Stimulated activated CD8-positive, alpha-beta memory T cell treated with anti-CD3 and anti-CD28 coated beads, Interleukin-7, amount 100 ng/mL, for 24 hours (primary cell): ENCODE measurements around the gene CACNG1.

Experiments
- DNase-seq: peaks from one replicate; pipeline ENCODE4 v3.0.0-alpha.2; 2020; ENCODE audit warnings: low read depth

Gene CACNG1

GRCh38 chr17:67051155-67051538 lies 6.8 kb downstream of the CACNG1 start:
- no peak for DNase-seq

- DNase-seq, result no peak
These were observed 7.5 kb downstream of the CACNG1 start for GRCh38 chr17:67051837-67052236.

GRCh38 chr17:67052720-67053437 lies 8.5 kb downstream of the CACNG1 start:
- DNase-seq, result no peak

DNA sequence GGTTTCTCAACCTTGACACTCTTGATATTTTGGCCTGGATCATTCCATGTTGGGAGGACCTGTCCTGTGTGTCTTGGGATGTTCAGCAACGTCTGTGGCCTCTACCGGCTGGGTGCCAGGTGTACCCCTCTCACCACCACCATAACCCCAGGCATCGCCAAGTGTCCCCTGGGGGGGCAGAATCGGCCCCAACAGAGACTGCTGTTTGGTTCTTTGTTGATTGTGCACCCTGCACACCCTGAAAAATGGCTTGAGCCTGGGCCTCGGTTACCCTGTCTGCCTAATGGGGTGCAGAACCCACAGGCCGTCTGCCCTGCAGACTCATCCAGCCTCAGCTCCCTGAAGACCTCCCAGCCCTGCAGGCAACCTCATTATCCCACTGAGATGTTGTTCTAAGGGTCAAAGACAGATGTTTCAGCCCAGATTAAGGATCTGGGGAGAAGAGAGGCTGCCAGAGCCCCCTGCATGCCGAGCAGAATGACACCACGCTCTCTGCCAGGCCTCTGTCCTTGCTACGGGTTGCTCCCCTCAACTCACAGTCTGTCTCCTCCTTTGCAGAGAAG lies 9.2 kb downstream of the CACNG1 start:
- no peak for DNase-seq

DNA sequence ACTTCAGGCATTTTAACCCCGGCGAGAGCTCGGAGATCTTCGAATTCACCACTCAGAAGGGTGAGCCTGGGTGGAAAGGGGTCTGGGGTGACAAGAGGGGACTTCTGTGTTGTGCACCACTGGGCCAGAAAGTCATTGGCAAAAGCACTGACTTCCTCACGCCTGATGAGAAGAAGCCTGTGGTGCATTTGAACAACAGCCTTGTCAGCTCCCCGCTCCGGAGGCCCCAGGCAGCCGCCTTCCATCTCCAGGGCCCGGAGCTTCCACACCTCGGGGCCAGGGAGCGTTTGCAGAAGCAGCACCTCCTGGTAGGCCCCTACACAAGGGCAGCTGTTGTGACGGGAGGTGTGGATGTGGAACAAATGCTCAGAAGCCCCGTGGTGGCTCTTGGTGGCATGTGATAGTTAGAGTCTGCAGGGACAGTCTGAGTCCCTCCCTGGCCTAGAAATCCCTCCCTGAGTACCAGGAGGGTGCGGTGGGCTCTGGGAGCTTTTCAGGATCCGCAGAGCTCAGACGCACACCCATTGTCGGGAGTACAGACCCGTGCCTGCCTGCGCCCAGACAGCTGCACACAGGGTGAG lies 9.7 kb downstream of the CACNG1 start:
- no peak for DNase-seq

DNA sequence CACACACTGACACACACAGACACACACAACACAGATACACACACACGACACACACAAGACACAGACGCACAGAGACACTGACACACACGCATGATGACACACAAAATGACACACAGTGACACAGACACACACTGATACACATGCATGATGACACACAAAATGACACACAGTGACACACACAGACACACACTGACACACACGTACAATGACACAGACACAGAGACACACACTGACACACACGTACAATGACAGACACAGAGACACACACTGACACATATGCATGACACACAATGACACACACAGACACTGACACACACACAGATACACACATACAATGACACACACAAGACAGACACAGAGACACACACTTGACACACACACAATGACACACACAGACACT lies 10.3 kb downstream of the CACNG1 start:
- DNase-seq, result no peak

DNA sequence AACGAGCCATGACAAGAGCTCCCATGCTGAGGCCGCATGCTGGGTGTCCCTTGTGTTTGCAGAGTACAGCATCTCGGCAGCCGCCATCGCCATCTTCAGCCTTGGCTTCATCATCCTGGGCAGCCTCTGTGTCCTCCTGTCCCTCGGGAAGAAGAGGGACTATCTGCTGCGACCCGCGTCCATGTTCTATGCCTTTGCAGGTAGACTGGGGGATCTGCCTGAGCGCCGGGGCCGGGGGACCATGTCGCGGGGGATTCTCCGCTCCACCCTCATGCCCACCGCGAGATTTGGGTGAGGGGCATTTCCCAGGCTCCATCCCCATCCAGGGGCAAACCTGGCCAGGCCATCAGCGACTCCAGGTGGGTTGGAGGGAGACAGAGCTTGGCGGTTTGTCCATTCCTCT lies 10.7 kb downstream of the CACNG1 start:
- no peak for DNase-seq

DNA sequence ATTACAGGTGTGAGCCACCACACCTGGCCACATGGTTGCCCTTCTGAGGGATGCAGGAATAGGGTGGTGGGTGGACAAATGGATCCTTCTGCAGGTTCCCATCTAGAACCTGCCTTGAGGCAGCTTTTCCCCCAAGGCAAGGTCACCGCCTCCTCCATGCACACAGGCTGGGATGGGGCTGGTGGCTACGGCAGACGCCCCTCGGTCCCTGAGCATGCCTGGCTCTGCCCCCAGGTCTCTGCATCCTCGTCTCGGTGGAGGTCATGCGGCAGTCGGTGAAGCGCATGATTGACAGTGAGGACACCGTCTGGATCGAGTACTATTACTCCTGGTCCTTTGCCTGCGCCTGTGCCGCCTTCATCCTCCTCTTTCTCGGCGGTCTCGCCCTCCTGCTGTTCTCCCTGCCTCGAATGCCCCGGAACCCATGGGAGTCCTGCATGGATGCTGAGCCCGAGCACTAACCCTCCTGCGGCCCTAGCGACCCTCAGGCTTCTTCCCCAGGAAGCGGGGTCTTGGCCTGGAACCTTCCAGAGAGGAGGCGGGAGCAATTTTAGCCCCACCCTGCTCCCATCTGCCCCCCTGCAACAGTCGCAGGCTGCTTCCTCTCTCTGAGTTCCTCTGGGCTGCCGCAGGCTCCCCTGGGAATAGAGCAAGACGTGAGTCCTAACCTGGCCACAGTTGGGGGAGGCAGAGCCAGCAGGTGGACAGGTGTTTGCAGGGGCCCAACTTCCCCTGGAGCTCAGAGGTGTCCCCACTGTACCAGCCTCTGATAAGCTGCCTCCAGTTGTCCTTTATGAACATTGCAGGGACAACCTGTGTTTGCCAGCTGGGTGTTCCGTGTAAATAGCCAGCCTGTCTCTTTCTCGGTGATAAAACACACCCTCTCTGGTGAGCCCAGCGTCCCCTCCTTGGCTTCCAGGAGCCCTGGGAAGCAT lies 11.7 kb downstream of the CACNG1 start:
- no peak for DNase-seq

DNA sequence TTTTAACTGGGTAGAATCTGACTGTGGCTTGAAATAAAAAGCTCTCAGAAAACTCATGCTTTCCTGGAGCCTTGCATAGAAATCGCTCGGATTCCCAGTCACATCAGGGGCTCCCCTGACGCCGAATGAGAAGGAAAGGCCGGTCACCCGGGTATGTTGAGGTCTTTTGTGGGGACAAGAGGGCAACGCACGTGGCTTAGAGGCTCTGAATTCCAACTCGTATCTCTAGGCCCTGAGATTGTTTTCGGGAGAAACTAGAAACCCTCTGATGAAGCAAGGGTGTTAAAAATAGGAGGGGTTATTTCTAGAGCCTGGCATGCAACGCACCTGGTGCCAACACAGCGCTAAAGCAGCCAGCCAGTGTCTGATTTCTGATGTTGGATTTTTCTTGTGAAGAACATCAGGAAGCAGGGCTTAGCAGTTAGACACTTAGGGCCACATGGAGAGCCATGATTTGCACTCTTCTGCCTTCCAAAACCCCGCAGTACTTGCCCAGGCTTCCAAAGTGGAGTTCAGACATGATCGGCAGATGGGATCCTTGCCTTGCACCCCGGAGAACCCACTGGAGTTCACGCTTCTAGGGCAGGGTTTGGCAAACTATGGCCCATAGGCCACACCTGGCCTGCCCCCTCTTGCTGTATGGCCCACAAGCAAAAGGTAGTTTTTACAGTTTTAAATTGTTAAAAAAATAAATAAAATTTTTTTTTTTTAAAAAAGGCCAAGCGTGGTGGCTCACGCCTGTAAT lies 12.6 kb downstream of the CACNG1 start:
- DNase-seq, result no peak

GRCh38 chr17:67058036-67058435 lies 13.7 kb downstream of the CACNG1 start:
- DNase-seq, result no peak

DNA sequence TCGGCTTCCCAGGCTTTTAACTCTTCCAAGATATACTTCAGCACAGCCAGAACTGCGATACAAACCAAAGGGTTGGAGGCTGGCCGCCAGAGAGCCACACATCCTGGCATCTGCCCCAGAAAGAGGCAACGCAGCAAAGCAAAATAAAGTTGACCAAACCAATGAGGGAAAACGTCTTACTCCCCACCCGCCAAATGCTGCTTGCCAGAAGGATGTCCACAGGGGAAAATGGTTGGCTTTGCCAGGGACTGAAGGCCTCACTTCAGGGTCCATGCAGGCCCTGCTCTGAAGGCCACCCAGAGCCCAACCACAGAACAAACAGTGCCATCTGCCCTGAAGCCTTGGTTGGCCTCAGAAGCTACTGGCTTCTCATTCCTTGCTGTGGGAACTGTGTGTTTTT lies 15.0 kb downstream of the CACNG1 start:
- DNase-seq, result no peak

GRCh38 chr17:67063141-67063540 lies 18.8 kb downstream of the CACNG1 start:
- DNase-seq, result no peak

- no peak for DNase-seq
These were observed 22.4 kb downstream of the CACNG1 start for GRCh38 chr17:67066717-67067116.

DNA sequence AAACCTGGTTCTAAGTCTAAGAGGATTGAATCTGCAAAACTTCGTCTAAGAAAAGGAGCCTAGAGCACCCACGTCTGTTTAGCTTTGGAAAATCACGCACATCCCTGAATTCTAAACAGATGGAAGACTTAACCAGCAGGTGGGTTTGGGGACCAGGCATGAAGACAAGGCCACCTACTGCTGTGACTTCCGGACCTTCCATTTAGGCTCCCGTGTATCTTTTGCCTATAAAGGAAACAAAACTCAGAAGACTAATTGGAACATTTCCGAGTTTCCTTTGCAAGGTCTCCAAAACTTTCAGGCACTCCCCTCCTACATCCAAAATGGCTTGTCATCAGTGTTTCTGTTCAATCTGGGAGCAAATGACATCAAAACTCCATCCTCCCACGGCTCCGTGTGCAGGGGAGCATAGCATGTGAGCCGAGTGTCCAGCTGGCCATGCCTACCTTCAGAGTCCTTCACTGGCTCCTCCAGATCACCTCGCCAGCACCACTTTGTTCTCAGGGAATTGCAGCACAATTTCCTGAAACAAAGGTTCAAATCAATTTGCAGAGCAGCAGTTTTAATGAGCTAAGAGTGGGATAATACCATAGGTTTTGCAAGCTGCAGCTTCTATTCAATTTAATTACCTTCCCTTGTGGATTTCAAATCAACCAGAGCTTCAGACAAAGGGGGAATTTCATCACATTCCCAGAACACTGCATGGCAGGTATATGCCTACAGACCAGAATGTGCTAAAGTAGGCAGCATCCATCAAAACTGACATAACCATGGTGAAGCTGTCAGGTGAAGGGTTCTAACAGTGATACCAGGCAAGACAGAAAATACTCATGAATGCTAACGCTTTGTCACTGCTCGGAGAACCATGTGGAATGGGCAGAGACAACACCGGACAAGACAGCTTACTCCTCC lies 23.5 kb downstream of the CACNG1 start:
- no peak for DNase-seq

- DNase-seq, result no peak
These were observed 24.6 kb downstream of the CACNG1 start for GRCh38 chr17:67068999-67069398.

- no peak for DNase-seq
These were observed 25.3 kb downstream of the CACNG1 start for GRCh38 chr17:67069603-67070136.

DNA sequence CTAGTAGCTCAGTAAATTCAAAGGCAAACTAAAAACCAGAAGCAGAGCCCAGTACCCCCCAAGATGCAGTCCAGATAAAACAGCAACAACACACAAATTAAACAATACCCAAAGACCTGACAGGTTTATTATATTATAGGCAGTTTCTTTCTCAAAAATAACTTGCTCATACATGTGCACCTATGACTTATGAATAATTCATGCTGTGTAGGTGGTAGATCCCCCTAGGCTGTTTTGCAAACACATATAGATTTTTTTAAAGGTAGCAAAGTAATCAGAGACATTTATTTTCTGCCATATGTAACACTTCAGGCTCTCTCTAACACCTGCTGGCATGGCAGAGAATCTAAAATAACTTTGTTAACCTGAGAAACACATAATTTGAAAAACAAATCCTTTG lies 27.2 kb downstream of the CACNG1 start:
- no peak for DNase-seq

- no peak for DNase-seq
These were observed 28.5 kb downstream of the CACNG1 start for GRCh38 chr17:67072885-67073284.

DNA sequence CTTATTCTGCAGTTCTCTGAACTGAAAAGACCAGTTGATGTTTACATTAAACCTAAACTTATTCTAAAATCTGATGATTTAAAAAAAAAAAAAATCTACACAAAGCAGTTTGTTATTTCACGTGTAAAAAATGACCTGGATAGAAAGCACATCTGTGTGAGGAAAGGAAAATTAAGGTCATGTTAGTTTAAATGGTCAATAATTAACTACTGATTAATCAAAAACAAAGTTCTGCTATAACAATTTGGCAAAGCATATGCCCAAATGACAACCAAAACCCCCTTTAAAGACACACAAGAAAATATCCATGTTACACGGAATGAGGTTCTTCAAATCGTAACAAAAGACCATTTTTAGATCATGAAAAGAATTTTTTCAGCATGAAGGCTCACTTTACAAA lies 30.4 kb downstream of the CACNG1 start:
- no peak for DNase-seq

DNA sequence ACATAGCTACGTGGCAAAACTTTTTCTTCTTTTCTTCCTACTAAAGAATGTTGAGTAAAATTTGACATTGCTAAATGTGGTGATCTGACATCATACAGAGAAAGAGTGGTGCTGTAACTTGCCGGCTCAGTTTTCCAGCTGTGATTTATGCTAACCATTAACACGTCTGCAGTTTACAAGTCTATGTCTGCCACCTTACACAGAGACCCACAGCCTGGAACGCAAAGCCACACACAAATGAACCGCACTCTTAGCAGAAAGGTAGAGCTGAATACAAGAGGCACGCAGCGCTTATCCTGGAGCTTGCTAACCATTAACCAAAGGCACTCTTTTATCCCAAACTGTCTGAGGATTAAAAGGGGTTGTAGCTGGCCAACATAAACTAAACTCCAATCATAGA lies 31.9 kb downstream of the CACNG1 start:
- DNase-seq, result no peak

DNA sequence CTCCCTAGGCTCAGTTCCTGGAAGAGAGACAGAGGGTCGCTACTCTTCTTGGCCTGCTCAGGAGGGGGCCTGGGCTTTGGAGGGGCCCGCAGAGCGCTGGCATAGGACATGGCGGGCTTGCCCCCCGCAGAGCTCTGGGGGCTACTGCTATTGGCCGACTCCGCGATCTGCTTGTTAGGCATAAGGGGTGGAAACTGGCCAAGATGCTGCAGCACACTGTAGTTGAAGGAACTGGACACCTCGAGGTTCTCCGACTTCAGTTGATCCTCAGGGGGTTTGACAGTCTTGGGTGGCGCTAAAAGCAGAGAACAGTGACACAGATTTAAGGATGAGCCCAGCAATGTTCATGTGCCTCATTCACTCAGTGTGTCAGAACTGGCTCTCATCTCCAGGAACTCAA lies 33.9 kb downstream of the CACNG1 start:
- DNase-seq, result no peak
